HG03045 (cell line): ENCODE data around the gene TRMT2A.

ENCODE experiments used
- ATAC-seq: cut with Tn5 transposase; IDR thresholded peaks from one replicate; pipeline ENCODE4 v1.9.1; 2021; ENCODE audit warnings: mild to moderate bottlenecking, moderate library complexity; ENCODE audit not compliant: unreplicated experiment

TRMT2A gene

DNA sequence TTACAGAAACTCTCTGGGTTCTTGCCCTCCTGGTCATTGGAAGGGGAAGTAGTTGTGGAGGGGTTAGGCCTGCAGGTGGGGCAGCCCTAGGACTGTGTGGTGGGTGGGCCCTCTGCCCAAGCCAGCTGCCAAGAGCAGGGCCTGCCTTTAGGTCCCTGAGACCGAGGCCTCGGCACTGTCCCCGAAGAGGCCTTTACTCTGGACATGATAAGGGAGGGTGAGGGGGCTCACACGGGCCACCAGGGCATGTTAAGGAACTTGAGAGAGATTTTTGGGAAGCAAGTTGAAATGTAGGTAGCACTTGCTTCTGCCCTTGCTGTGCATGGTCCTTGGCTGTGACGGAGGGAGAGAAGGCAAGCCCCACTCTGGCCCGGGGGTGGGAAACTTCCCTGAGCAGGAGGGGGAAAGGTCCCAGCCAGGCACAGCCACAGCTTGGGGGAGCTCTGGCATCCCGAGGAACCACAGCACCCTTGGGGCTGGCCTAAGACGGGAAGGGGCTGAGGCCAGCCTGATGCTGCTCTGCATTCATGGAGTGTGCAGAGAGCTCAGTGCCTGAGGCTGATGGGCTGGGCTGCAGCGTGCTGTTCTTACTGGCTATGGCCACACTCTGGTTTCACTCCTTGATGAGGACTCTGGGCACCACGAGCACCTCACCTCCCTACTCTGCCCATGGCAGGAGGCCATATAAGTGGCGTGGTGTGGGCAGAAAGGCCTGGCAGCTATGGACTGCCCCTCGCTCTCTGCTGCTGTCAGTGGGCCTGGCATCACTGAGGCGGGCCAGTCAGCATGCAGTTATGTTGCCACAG is 8.9 kb downstream of the TRMT2A start:
- no peak for ATAC-seq

DNA sequence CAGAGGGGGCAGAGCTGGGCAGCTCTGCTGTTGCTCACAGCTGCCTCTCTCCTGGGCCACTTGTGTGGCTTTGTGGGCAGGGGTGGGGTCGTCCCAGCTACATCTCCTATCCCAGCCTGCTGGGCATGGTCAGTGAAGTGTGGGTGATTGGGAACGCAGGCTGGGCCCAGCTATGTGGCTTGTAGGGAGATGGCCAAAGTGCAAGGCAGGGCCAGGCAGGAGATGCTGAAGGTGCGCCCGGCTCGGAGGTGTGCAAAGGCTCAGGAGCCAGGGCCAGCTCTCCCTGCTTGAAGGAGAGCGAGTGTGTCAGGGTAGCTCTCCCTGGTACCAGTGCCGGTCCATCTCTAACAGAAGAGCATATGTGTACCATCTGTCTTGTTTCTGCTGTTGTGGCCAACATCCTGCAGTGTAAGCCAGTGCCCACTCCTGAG is 9.5 kb downstream of the TRMT2A start:
- no peak for ATAC-seq

DNA sequence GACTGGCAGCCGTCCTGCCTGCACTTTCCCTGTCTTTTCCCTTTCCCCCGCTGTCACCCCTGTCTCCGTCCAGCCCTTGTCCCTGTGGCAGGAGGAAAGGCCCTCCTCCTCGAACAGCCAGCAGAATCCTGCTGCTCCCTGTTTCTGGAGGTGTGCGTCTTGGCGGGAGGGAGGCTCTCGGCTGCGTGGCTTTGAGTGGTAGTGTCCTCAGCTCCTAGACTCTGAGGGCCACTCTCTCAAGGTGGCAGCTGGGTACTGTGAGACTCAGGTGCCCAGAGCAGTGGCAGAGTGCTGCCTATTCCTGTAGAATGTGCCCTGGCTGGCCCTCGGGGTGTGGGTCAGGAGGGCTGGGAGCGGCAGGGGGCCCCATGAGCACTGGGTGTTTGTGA is 10.2 kb downstream of the TRMT2A start:
- ATAC-seq, result no peak

DNA sequence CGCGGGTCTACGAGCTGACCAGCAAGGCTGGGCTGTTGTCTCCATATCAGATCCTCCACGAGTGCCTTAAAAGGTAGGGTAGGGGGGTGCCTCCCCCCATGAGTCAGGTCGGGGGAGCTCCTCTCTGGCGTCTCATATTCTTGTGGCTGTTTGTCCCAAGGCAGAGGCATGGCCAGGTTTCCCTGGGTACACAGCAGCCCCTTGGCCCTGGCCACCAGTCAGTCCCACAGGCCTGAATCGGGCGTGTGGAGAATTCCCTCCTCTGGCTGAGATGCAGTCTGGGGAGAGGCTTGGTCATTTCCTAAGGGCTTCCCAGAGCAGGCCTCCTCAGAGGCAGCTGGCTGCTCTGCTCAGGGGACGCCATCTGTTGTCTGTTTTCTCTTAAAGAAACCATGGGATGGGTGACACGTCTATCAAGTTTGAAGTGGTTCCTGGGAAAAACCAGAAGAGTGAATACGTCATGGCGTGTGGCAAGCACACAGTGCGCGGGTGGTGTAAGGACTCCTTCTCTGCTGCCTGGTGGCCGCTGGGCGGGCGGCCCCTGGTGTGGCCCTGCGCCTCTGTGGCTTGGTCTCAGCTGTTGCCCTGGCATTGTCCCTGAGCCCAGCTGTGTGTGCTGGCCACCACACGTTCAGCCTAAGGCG is 10.7 kb downstream of the TRMT2A start:
- ATAC-seq, result no peak

DNA sequence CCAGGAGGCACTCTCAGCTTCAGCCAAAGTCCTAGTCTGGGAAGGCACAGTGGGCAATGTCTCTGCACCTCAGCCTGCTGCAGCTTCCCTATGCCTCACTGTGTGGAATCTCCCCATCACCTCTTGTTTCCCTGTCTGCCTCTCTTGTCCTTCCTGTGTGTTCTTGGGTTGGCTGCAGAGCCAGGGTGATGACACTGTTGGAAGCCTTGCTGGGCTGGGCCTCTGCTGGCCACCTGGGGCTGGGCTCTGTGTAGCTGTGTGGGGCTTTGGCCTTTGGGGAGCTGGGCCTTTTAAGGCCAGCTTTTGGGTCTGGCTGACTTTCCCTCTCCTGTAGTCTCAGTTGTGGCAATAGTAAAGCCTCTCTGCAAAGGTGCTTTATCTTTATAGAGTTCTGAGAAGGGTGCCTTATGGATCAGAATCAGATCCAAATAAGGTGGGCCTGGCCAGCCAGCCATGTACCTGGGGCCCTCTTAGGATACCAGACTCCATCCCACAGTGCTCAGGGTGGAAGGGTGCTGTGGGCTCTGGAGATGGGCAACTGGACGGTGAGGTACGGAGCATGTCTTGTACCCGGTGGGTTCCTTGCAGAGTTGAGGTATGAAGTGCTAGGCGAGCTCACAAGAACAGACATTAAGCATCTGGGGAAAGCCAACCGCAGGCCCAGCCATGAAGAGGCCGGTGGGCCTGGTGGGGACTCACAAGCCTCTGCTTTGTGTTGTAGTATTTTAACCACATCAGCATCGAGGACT is 11.4 kb downstream of the TRMT2A start:
- no peak for ATAC-seq

GRCh38 chr22:20102203-20102780 is 14.7 kb downstream of the TRMT2A start:
- no peak for ATAC-seq

DNA sequence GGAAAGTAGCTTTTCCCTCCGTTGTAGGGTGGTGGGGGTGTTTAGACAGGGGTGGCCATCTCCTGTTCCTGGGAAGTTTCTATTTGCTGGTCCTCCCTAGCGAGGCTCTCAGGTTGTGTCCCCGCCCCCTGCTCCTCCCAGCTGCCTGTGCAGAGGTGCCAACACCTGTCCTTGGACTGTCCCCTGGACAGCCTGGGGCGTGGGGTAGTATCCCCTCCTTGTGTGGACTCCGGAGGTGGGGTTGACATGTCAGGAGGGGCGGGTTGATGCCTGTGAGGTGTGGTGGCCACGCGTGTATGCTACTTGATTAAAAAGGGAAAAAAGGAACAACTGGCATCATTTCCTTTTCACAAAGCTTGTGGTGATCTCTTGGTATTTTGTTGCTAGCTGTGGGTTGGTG is 15.4 kb downstream of the TRMT2A start:
- ATAC-seq, result no peak

DNA sequence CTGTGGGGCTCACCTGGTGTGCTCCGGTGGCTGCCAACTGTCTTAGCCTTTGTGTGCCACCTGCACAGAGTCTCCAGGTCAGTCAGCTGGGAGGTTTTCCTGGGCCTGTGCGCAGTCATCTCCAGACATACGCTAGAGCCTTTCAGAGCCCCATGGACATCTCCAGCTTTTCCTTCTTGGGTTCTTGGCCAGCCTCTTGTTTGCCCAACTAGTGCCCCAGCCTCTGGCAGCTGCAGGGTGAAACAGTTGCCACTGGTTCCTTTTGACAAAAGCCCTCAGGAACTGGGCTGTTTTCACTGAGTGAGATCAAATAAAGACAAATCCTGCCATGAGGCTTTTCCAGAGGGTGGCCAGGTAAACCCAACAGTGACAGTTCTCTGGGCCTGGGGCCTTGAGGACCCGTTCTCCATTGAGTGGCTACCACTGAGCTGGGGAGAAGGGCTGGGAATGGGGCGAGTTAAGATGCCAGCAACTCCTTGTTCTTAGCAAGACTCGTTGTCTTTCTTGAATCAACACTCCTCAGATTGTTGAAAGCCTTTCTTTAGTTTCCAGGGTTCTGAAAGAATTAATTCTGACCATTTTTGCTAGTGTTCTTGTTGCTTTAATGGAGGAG is 17.8 kb downstream of the TRMT2A start:
- ATAC-seq, result no peak

GRCh38 chr22:20096574-20097420 is 20.2 kb downstream of the TRMT2A start:
- ATAC-seq, result no peak

- no peak for ATAC-seq
Observed at GRCh38 chr22:20095521-20095920, 21.5 kb downstream of the TRMT2A start.

GRCh38 chr22:20094197-20094807 is 22.7 kb downstream of the TRMT2A start:
- ATAC-seq, result no peak

DNA sequence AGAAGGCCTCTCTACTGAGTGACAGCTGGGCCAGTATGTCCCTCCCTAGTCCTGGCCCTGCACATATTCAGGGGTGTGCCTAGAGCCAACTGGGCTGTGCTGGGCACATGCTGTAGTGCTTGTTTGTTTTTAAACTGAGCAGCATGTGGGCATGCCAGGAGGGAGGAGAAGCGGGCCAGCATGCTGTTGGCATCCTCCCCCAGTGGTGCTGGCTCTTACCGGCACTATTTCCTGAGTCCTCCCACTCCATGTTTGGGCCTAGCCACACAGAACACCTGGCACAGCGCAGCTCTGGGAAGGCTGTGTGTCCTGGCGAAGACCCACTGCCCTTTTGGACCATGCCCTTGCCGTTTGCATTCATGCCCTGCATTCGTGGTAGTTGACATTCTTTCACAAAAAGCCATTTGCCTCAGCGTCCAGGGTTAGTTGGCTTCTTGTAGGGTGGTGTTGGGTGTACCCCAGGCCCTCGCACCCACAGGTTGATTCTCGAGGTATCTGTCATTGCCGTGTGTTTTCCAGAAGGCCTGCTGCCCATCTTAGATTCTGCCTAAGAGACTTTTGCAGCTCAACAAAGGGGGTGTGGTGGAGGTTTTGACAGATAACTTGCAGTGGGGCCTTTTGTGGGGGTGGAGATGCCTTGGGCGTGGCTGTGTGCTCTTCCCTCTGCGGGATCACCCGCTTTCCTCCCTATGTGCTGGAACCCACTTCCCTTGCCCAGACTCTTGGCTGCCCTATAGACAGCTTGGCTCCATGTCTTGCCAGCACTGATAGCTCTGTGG is 23.4 kb downstream of the TRMT2A start:
- no peak for ATAC-seq

DNA sequence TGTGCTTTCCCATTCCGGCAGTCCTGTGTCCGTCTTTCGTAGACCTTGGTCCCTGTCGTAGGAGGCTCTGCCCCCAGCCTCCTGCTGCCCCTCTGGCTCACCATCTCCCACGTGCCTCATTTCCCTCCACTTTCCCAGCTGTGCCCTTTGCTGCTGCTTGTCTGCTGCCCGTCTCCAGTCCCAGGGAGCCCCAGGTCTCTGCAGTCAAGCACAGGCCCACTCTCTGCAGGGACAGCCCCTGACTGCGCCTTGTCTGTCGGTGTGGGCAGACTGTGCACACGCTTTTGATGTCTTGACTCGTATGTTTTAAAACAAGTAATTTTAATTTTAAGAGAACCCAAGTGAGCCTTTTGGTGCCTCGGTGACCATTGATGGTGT is 24.6 kb downstream of the TRMT2A start:
- no peak for ATAC-seq

DNA sequence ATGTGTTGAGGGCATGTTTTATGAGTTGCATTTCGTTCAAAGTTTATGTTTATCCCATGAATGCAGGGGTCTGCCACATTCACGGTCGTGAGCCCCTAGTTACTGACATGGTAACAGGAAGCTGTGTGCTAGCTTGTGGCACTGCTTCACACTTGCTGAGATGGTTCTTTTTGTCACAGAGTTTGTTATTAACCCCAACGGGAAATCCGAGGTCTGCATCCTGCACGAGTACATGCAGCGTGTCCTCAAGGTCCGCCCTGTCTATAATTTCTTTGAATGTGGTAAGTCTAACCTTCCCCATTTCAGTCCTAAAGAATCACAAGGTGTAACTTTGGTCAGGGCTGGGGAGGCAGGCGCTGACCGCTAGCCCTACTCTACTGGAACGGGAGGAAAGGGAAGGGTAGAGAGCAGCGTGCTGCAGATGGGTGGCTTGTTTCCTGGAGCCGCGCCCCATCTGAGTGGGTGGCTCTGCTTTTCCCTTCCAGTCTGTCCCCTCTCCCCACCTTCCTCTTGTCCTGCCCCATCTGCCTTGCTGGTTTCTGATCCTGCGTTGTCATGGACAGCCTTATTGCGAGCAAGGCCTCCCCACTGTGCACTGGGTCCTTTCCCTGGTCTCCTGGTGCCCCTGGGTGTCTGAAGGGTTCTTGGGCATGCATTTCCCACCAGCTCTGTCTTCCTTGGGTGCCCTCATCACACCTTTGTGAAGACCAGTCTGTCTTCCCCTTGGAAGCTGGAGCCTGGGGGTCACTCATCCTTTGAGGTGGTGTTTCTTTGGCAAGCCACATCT is 25.1 kb downstream of the TRMT2A start:
- ATAC-seq, result no peak

DNA sequence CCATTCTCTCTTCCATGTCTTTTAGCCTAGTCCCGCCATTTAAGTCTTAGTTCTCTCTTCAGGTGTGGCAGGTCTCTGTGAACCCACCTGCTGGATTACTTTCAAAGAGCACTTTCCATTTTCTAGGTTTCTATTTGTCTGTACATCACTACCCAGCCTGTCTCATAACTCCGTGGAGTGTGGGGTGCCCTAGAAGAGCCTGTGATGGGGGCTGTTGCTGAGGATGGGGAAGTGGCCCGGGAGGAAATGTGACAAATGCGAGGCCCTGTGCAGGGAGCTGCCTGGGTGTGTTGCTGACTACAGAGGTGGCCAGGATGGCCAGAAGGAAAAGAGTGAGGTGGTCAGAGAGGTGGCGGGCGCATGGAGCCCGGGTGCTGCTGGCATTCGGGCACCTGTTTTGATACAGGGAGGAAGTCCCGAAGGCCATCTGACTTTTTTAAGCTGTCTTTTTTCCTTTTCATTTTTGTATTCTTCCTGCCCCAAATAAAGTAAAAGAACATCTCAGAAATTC is 26.2 kb downstream of the TRMT2A start:
- ATAC-seq, result no peak

GRCh38 chr22:20089977-20090729 is 26.9 kb downstream of the TRMT2A start:
- ATAC-seq, result no peak

- ATAC-seq, result no peak
Observed at GRCh38 chr22:20089226-20089976, 27.6 kb downstream of the TRMT2A start.
